Left renal pelvis (tissue), 4 donors: ENCODE data around the gene ANKRD10. TPM values are rescaled to one million over a fixed set of nuclear protein-coding genes. Genes with fewer than 3 reads are reported as not detected.
"Not testable (repeated sequence)": the region's sequence is repeated elsewhere in the genome, so short reads cannot be mapped to it uniquely, and the experiment has no call there.

Experiments
- DNase-seq, 4 donors: peaks; one replicate each; pipeline ENCODE4 v3.0.0-alpha.2; 2013; ENCODE audit warnings: low read depth in 4 of 4, low spot score in 3 of 4
- polyA plus RNA-seq, 4 donors: library from polyadenylated mRNA; unstranded; fragments of 120-200 nt; gene quantifications; one replicate each; pipeline ENCODE4 v1.2.1, GENCODE V29; 2013; ENCODE audit not compliant: insufficient read length in 4 of 4

ANKRD10 gene
- 100 to 1,000 TPM; 236 to 381 (median 251) TPM for polyA plus RNA-seq

- DNase-seq = peak; percentile 94 to 97 (median 97)
These were observed at the start of gene ANKRD10 for GRCh38 chr13:110915057-110915873. TSS of gene ANKRD10 (minus strand) at chr13:110915069. CDS start at chr13:110914934, 135 bp downstream.

- no peak for DNase-seq
These were observed 49.6 kb upstream of the ANKRD10 start for GRCh38 chr13:110964229-110965037.

- no peak for DNase-seq
These were observed 48.7 kb upstream of the ANKRD10 start for GRCh38 chr13:110963554-110963970.

GRCh38 chr13:110961959-110962358, 47.1 kb upstream of the ANKRD10 start:
- no peak for DNase-seq

GRCh38 chr13:110960204-110960603, 45.3 kb upstream of the ANKRD10 start:
- no peak for DNase-seq

- no peak for DNase-seq
These were observed 43.1 kb upstream of the ANKRD10 start for GRCh38 chr13:110957931-110958330.

- no peak for DNase-seq
These were observed 42.5 kb upstream of the ANKRD10 start for GRCh38 chr13:110957181-110957884.

- not testable (repeated sequence) for DNase-seq
These were observed 41.3 kb upstream of the ANKRD10 start for GRCh38 chr13:110956216-110956615.

GRCh38 chr13:110955608-110956007, 40.7 kb upstream of the ANKRD10 start:
- DNase-seq = not testable (repeated sequence)

- peak in 1 of 4 donors; percentile 5 for DNase-seq
These were observed 40.2 kb upstream of the ANKRD10 start for GRCh38 chr13:110955072-110955503.

- DNase-seq = not testable (repeated sequence)
These were observed 39.7 kb upstream of the ANKRD10 start for GRCh38 chr13:110954533-110954920.

GRCh38 chr13:110953833-110954532, 39.1 kb upstream of the ANKRD10 start:
- DNase-seq = no peak

GRCh38 chr13:110953416-110953815, 38.5 kb upstream of the ANKRD10 start:
- DNase-seq = no peak

GRCh38 chr13:110952135-110952534, 37.3 kb upstream of the ANKRD10 start:
- DNase-seq = not testable (repeated sequence)

GRCh38 chr13:110950819-110951570, 36.1 kb upstream of the ANKRD10 start:
- no peak for DNase-seq

GRCh38 chr13:110950356-110950755, 35.5 kb upstream of the ANKRD10 start:
- DNase-seq = no peak

- no peak for DNase-seq
These were observed 34.8 kb upstream of the ANKRD10 start for GRCh38 chr13:110949628-110950027.

GRCh38 chr13:110949116-110949515, 34.2 kb upstream of the ANKRD10 start:
- DNase-seq = no peak

- DNase-seq = not testable (repeated sequence)
These were observed 32.5 kb upstream of the ANKRD10 start for GRCh38 chr13:110947338-110947737.
